GM21576 (cell line): ENCODE results near the gene RPRD2.
"Not testable (repeated sequence)": the region's sequence is repeated elsewhere in the genome, so short reads cannot be mapped to it uniquely, and the experiment has no call there.

ENCODE experiments used
- ATAC-seq: cut with Tn5 transposase; IDR thresholded peaks from one replicate; pipeline ENCODE4 v1.9.1; 2021; ENCODE audit warnings: mild to moderate bottlenecking, moderate library complexity; ENCODE audit not compliant: unreplicated experiment

Gene RPRD2

GRCh38 chr1:150363426-150364230 lies at the start of gene RPRD2:
TSS of gene RPRD2 (plus strand) at chr1:150364147. CDS start at chr1:150364715, 568 bp downstream.
- peak; percentile 74 for ATAC-seq

- not testable (repeated sequence) for ATAC-seq
Observed at GRCh38 chr1:150314691-150315090, 49.3 kb upstream of the RPRD2 start.

GRCh38 chr1:150320667-150320978 lies 43.3 kb upstream of the RPRD2 start:
- ATAC-seq, result no peak

DNA sequence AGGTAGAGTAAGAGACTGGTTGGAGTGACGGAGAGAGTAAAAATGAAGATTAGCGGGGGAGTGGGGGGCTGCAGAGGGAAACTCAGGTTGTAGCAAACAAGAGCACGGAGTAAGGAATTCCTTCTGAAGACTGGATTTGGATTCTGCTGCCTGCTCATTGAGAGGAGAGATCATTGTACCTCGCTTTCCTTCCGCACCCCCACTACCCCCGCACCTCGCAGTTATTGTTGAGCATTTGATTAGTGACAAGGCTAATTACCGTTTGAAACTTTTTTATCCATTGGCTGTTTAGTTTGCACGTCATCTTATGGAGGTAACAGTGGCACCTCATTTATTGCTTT lies 42.2 kb upstream of the RPRD2 start:
- ATAC-seq, result no peak

GRCh38 chr1:150322310-150322709 lies 41.6 kb upstream of the RPRD2 start:
- ATAC-seq, result no peak

- ATAC-seq, result no peak
Observed at GRCh38 chr1:150332651-150333290, 31.2 kb upstream of the RPRD2 start.

- no peak for ATAC-seq
Observed at GRCh38 chr1:150346316-150346715, 17.6 kb upstream of the RPRD2 start.

DNA sequence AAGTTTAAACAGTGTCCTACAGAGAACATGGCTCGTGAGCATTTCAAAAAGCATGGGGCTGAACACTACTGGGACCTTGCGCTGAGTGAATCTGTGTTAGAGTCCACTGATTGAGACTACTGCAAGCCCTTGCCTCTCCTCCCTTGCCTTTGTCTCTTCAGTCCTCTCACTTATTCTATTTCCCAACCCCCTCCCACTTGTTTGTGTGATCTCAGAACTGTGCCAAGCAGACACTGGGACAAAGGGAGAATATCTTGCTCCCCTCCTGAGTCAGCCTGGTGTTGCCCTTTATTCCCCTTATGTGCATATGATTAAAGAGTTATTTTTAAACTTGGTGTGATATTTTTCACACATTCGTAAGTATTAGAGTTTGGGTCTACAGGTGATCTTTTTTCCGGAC lies 11.1 kb upstream of the RPRD2 start:
- ATAC-seq, result no peak

DNA sequence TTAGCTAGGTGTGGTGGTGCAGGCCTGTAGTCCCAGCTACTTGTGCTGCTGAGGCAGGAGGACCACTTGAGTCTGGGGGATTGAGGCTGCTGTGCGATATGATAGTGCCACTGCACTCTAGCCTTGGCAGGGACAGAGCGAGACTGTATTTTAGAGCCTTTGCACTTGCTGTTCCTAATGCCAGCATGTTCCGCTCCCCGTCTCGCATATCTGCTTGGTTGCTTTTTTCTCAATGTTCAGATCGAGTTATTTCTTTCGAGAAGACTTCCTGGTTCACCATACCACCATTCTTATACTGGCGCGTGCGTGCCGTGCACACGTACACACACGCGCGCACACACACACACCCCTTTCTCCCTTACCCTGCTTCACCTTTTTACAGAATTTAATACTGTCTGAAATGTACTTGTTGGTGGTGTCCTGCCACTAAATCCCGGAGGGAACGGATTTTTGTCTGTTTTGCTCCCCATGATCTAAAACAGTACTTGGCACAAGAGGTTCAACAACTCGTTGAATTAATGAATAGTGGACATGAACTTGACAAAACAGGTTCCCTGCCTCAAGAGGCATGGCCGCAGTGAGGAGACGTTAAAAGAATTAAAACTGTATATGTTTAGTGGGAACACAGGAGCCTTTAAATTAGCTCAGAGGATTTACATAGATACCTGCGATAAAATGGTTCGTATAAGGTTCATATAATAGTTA lies 1.1 kb upstream of the RPRD2 start:
- no peak for ATAC-seq

GRCh38 chr1:150364231-150365003 lies 470 bp downstream of the RPRD2 start:
- ATAC-seq, result peak; percentile 26

- no peak for ATAC-seq
Observed at GRCh38 chr1:150365941-150366340, 2.0 kb downstream of the RPRD2 start.

- no peak for ATAC-seq
Observed at GRCh38 chr1:150366416-150367296, 2.7 kb downstream of the RPRD2 start.

- ATAC-seq, result no peak
Observed at GRCh38 chr1:150371110-150371509, 7.2 kb downstream of the RPRD2 start.

DNA sequence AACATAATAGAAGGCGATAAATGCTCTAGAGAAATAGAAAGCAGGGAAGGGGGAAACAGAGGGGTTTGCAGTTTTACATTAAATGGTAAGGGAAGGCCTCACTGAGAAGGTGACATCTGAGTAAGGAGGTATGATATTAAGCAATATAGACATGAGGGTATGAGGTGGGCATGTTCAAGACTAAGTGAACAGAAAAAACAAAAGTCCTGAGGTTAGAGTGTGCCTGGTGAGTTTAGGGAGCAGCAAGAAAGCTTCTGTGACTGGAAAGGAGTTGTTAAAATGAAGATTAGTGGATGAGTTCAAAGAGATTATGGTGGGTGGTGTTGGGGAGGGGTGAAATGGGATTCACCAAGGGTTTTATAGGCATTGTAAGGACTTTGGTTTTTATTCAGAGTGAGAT lies 8.6 kb downstream of the RPRD2 start:
- no peak for ATAC-seq

DNA sequence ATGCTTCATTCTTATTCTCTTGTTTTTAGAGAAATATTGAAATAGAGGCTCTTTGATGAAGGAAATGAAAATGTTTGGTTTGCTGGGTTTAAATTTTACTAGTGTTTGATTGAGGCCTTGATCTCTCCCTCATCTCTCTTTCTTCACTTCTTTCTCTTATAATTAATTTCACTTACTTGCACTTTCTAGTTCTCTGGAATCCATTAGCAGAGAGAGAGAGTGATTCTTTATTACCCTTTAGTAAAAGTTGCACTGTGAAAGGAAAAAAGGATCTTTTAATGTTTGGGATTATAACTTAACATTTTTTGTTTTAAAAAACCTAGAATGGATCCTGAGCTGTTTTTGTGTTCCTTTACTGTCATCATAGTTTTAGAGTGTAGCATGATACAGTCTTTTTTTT lies 12.2 kb downstream of the RPRD2 start:
- no peak for ATAC-seq

DNA sequence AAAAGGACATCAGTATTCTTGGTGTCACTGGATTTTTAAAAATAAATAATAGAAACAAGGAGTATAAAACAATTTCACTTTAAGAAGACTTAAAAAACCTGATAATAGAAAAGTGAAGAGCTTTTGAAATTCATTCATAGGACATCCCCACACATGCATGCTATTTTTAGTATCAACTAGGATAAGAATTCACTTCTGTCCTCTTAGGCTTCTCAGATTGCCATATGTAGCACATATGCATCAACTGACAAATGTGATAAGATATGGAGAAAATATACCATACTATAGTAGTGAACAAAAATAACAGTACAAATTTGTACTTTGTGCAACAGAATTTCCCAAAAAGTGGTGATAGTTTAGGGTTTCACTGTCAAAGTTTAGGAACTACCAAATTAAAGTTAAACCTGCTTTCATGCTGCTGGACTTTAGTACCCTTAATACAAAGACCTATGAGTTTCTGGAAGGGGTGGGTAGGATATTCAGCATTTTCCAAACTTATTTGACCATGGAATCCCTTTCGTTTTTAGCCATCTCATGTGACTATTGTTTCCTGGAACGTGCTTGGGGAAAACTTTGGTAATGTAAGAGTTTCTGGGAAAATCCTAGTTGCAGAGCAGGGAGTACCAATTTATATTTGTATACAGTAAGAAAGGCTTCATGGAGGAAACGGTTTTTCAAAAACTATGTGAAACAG lies 19.8 kb downstream of the RPRD2 start:
- no peak for ATAC-seq

DNA sequence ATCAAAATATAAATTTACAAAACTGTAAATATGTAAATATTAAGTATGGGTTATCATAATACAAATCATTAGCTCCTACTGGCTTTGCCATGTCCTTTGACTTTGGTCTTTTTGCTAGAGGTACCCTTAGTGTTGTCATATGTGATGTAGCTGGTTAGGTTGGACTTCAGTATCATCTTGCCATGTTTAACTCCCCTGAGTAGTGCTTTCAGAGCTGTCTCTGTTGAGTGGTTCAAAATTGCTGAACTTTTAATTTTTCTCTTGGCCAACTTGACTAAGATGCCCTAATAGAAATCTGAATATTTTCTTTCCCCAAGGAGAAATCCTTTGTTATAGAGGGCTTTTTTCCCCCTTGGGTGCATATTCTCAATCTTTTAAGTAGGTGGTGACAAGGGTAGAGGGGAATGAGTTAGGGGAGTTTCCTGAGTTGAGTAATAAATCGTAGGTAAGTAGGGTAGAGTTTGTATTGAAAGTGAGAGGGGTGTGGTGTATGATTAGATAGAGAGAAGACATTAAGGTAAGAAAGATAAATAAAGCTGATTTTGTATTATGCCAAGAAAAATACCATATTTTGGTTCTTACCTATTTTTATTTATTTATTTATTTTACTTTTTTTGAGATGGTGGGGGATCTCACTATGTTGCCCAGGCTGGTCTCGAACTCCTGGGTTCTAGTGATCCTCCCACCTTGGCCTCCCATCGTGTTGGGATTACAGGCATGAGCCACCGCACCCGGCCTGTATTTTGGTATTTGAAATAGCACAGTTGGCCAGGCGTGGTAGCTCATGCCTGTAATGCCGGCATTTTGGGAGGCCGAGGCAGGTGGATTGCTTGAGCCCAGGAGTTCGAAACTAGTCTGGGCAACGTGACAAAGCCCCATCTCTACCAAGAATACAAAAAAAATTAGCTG lies 21.8 kb downstream of the RPRD2 start:
- ATAC-seq, result no peak

GRCh38 chr1:150386592-150386991 lies 22.6 kb downstream of the RPRD2 start:
- ATAC-seq, result no peak

GRCh38 chr1:150387200-150387599 lies 23.3 kb downstream of the RPRD2 start:
- no peak for ATAC-seq
